ES-I3 (cell line): ENCODE data around the gene ZIC2.
A peak's percentile ranks its signal among the peaks of the same experiment; 100 is the strongest.

Experiments
- H3K36me3 ChIP-seq: 2 replicates; pipeline ENCODE4 v1.6.1; 2013; ENCODE audit warnings: mild to moderate bottlenecking, low read length, control low read depth, moderate library complexity; ENCODE audit not compliant: insufficient read depth
- H3K4me1 ChIP-seq: 2 replicates; pipeline ENCODE4 v1.6.1; 2013; ENCODE audit warnings: mild to moderate bottlenecking, control low read depth, low read length; ENCODE audit not compliant: insufficient read depth
- H3K9ac ChIP-seq: 2 replicates; pipeline ENCODE4 v1.6.1; 2013; ENCODE audit warnings: low read depth, mild to moderate bottlenecking, low read length, moderate library complexity
- H3K9me3 ChIP-seq: 2 replicates; pipeline ENCODE4 v1.6.1; 2013; ENCODE audit warnings: mild to moderate bottlenecking, low read length, moderate library complexity; ENCODE audit not compliant: control insufficient read depth, insufficient read depth

ZIC2 gene

DNA sequence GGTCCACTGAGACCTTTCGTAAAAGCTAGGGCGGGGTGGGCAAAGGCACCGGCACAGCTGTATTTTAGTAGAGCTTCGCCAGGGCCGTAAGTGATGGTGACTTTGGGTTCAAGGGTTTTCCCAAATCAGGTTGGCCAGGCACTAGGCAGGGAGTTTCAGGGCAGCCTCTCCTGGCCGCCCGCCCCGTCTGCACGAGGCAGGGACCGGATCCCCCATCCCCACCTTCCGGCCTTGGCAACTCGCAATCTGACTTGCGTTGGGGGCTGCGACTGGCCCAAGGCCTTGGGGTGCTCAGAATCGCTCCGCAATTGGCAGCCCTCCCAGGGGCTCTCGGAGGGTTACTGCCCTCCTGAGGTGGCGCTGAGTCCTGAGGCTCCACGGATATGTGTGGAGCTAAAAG, 6.0 kb upstream of the ZIC2 start:
- no peaks in the 10 kb centered on the region for H3K9me3 ChIP-seq
- H3K9ac ChIP-seq, result 0 out of 2 replicates have a peak overlapping the region, but pooled peaks have one; percentile 21
- H3K36me3 ChIP-seq, result no peaks in the 10 kb centered on the region
- peaks cover 30% of the 10 kb centered on the region; the same call in 1 of the 2 replicates for H3K4me1 ChIP-seq

DNA sequence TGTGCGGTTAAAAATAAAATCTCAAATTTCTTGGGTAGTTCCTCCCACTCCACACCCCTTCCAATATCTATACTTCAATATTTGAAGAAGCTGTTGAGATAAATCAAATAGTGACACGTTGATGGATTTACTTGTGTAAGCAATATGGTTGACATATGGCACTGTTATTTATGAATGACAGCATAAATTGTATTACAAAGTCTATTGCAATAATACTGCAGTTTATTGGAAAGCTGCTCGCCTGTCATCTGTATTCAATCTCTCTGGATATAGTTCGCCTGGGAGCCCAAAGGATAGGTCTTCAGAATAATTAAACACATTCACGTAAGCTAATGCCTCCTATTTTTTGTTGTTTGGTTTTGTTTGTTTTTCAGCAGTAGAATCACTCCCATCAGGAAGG, 5.0 kb upstream of the ZIC2 start:
- peaks cover 30% of the 10 kb centered on the region; the same call in 1 of the 2 replicates for H3K4me1 ChIP-seq
- H3K9ac ChIP-seq, result no peak overlapping the region
- no peaks in the 10 kb centered on the region for H3K36me3 ChIP-seq
- H3K9me3 ChIP-seq, result no peaks in the 10 kb centered on the region

DNA sequence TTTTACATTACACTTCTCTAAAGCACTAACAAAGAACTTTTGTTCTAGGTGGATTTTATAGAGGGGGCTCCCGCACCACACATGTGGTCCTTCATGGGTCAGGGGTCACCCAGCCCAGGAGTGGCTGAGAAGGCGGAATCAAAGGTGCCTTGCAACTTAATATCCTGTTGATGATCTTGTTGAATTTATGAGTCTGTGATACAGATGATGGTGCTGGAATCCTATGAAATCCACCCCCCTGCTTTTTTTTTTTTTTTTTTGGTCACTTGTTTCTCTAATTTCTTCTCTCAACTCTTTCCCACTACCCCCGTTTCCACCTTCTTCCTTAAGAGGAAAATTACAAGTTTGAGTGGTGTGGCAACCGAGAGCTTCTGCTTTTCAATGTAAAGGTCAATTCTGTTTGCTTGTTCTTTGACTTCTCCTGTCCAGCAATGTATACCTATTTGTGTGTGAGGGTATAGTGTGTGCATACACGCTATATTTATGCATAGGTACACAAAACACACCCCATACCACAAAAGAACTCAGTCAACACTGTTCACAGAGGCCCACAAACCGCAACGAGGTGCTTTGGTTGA, 4.2 kb upstream of the ZIC2 start:
- Histone ChIP-seq H3K9me3 (no peaks in the 10 kb centered on the region), H3K9ac (no peak overlapping the region), H3K4me1 (peaks cover 30% of the 10 kb centered on the region; the same call in 1 of the 2 replicates), H3K36me3 (no peaks in the 10 kb centered on the region)

DNA sequence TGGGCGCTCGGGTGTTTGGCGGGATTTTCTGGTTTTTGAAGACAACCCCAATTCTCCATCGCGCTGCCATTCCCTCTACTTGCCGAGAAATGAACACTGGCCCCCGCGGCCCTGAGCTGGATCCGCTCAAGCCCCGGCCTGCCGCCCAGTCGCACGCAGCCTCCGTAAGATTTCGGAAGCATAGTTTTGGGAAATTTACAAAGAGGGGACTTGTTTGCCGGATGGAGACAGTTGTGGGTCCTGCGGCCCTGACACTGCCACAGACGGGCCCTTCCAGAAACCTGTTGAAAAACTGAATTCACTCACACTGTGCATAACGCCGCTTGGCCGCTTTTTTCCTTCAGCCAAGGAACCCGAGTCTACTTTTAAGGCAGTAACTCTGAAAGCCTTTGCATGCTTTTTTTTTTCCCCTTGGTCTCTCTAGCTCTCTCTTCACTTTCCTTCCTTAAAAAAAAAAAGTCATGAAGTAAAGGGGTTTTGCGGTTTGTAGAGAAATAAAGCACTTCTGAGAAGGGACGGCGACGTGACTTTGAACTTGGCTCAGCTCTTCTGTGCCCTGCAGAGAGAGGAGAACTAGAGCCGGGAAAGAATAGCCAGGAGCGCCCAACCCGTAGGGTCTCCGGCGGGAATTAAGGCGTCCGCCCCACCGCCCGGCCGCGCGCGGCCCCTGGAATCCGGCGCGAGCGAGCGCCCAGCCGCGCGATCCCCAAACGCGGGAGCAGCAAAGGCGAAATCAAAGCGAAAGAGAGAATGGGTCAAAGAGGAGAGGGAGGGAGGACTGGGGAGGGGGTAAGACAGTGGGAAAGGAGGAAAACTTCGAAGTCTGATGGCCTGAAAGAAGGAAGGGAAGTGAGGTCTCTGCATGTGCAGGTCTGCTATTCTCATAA, 3.4 kb upstream of the ZIC2 start:
- H3K4me1 ChIP-seq, result peaks cover 27% of the 10 kb centered on the region; the same call in 1 of the 2 replicates
- no peaks in the 10 kb centered on the region for H3K9me3 ChIP-seq
- no peaks in the 10 kb centered on the region for H3K36me3 ChIP-seq
- H3K9ac ChIP-seq, result peak overlapping the region; percentile 66

DNA sequence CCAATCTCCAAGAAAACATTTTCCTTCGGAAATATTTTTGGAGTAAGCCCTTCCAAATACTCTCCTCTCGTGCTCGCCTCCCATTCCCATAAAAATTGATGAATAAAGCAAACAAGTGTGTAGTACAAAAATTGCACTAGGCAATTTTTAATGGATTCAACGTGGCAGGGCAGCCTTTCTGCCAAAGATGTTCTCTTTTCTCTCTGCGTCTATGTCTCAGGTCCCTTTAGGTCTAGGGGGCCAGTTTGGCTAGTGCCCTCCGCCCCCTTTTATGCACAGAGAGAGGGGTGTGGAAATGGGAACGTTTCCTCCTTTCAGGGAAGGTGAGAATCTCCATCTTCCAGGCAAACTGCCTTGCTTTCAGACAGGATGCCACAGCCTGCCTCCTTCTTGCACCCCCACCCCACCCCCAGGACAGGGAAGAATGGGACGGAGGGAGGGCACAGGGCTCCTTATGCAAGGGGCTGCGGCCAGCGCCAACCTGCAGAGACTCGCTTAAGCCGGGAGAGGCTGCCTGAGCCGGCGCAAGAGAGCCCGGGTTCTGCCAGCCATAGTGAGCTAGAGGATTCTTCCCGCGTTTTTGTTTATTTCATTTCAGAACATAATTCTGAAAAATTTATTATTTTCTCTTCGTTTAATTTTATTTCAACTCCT, 2.7 kb upstream of the ZIC2 start:
- peaks cover 19% of the 10 kb centered on the region; the same call in 1 of the 2 replicates for H3K4me1 ChIP-seq
- no peaks in the 10 kb centered on the region for H3K9me3 ChIP-seq
- no peaks in the 10 kb centered on the region for H3K36me3 ChIP-seq
- H3K9ac ChIP-seq, result peak overlapping the region; percentile 66

DNA sequence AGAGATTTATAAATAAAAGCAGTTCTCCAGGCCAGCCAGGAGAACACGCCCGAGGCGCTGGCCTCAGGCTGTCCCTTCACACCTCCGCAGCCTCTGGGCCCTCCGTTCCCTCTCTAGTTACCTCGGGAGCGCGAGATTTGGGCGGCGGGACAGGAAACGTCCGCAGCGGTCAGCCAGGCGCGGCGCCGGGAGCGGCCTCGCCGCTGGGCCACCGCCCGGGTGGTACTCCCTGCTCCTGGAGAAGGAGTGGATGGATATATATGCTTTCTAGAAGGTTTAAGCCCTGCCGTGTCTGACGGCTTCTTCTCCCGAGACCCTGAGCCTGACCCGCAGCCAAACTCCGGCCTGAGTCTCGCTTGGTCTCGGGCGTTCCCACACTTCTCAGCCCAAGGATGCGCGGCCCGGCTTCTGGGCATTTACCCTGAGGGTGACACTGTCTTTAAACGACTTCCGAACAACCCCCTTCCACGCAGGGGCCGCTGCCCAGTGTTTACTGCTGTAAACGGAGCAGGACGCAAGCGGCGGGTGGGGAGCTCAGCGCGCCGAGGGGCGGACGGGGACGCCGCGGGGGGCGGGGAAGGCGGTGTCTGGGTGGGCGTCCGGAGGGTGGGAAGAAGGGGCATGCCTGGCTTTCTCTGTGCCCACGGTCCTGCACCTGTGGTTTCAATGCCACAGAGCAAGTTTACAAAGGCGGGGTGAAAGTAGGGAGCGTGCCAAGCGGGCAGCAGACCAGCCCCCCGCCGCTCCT, 2.0 kb upstream of the ZIC2 start:
- H3K4me1 ChIP-seq, result peaks cover 17% of the 10 kb centered on the region; the same call in 1 of the 2 replicates
- H3K9me3 ChIP-seq, result no peaks in the 10 kb centered on the region
- peak overlapping the region; percentile 66 for H3K9ac ChIP-seq
- H3K36me3 ChIP-seq, result no peaks in the 10 kb centered on the region

DNA sequence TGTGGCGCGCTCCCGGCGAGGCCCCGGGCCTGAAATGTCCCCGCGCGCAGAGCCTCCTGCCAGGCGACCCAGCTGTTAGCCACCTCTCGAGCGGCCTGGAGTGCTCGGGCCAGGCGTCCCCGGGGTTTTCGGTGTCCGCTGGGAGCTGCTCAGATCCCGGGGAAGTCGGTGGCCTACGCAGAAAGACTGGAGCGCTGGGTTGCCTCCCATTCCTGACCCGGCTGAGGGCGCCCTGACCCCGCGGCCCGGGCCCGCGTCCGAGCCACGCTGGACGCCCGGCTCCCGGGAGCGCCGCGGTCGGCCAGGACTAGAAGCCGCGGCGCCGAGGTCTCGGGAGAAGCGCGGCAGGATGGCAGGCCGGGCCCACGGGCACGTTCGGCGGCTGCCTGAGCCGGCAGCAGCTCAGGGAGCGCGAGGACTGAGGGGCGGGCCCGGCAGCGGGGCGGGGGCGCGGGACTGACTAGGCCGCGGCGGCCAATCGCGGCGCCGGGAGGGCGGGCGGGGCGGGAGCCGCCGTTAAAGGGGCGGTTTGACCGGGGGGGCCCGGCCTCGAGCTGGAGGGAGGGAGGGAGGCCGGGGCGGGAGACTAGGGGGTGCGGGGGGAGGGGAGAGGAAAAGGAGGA, 1.3 kb upstream of the ZIC2 start:
- Histone ChIP-seq H3K36me3 (no peaks in the 10 kb centered on the region), H3K9me3 (no peaks in the 10 kb centered on the region), H3K4me1 (peaks cover 17% of the 10 kb centered on the region; the same call in 1 of the 2 replicates), H3K9ac (peak overlapping the region; percentile 74)

DNA sequence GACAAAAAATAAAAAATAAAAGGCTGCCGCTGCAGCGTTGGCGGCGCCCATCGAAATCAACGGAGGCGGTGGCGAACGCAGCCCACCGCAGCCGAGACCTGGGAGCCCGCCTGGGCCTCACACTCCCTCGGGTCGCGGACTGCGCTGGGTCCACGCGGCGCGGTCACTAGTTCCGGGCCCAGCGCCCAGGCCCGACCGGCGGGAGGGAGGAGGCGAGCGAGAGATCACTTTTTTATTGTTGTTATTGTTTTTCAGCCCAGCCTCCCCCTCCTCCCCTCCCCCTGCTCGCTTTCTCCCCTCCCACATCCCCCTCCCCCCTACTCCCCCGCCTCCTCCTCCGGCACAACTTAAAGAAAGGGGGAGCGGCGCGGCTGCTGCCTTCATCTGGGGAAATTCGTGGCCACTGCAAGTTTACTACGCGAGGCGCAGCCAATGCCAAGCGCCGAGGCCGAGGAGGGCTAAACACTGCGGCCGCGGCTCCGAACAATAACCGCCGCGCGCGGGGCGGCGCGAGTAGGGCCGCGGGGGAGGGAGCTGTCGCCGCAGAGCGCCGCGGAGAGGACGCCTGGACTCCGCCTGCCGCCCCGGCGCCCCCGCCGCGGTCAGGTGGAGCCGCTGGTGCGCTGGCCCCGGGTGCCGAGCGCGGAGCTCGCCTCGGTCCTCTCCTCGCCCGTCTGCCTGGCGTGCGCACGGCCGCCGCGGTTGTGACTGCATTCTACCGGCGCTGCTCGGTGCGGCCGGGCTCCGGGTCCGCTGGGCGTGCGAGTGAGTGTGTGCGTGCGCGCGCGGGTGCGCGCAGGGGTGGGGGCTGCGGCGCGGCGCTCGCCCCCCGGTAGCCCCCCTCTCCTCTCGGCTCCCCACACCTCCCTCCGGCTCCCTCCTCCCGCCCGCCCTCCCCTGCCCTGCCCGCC, 505 bp upstream of the ZIC2 start:
- Histone ChIP-seq H3K9ac (peak overlapping the region; percentile 80), H3K36me3 (no peaks in the 10 kb centered on the region), H3K9me3 (no peaks in the 10 kb centered on the region), H3K4me1 (peaks cover 15% of the 10 kb centered on the region)

DNA sequence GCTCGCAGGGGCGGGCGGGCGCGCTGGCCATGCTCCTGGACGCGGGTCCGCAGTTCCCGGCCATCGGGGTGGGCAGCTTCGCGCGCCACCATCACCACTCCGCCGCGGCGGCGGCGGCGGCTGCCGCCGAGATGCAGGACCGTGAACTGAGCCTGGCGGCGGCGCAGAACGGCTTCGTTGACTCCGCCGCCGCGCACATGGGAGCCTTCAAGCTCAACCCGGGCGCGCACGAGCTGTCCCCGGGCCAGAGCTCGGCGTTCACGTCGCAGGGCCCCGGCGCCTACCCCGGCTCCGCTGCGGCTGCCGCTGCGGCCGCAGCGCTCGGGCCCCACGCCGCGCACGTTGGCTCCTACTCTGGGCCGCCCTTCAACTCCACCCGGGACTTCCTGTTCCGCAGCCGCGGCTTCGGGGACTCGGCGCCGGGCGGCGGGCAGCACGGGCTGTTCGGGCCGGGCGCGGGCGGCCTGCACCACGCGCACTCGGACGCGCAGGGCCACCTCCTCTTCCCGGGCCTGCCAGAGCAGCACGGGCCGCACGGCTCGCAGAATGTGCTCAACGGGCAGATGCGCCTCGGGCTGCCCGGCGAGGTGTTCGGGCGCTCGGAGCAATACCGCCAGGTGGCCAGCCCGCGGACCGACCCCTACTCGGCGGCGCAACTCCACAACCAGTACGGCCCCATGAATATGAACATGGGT, 599 bp downstream of the ZIC2 start:
- Histone ChIP-seq H3K9me3 (no peaks in the 10 kb centered on the region), H3K4me1 (peaks cover 9% of the 10 kb centered on the region; the same call in 1 of the 2 replicates), H3K9ac (peak overlapping the region; percentile 66), H3K36me3 (no peaks in the 10 kb centered on the region)

DNA sequence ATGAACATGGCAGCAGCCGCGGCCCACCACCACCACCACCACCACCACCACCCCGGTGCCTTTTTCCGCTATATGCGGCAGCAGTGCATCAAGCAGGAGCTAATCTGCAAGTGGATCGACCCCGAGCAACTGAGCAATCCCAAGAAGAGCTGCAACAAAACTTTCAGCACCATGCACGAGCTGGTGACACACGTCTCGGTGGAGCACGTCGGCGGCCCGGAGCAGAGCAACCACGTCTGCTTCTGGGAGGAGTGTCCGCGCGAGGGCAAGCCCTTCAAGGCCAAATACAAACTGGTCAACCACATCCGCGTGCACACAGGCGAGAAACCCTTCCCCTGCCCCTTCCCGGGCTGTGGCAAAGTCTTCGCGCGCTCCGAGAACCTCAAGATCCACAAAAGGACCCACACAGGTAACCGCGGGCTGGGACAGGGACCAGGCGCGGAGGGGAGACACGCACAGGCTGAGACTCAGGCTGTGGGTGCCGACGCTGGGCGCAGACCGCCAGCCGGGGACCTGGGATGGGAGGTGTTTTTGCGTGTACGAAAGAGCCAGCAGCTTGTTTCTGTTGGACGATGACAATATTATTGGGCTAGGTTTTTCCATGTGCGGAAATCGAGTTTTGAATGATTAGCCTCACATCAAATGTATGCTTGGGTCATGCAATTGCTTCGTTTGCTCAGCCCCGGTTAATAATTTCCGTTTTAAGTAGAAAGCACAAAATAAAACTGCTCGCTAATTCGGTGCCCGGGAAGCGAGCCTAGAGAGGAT, 1.3 kb downstream of the ZIC2 start:
- Histone ChIP-seq H3K4me1 (peaks cover 5% of the 10 kb centered on the region), H3K36me3 (no peaks in the 10 kb centered on the region), H3K9me3 (no peaks in the 10 kb centered on the region), H3K9ac (peak overlapping the region; percentile 66)

DNA sequence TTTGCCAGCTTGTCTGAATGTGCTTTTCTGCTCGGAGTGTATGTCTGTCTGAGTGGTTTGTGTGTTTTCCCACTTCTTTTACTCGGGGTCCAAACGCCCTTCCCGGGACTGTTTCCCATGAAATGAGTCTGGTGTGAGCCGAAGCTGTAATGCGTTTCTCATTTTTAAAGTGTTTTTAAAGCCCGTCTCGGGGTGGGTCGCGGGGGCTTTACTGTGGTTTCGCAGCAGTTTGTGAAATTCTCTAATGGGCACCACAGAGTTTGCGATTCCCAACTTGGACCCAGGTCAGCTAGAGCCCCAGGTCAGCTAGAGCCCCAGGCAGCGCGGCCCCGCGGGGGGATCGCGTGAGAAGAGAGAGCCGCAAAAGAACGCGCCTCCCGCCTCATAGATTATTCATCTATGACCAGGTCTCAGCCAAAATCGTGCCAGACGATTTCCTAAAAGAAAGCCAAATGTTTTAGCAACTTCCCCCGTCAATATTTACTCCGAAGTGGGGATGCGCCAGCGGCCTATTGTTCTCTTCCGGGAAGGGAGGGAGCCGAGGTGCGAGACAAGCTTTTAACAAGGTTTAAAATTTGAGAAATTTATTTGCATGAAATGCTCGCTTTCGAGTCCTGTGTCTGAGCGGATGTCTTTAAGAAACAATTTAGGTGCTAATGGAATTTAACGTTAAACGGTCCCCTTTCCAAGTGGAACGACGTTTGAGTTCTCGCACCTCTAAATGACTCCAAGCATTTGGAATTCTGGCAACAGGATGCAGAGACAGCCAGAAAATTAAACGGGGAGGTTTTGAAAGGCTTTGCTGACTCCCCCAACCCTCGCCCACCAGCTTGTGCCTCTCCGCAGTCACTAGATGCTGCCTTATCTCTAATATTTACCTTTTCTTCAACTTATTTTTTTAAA, 2.2 kb downstream of the ZIC2 start:
- H3K9ac ChIP-seq, result peak overlapping the region; percentile 66
- no peaks in the 10 kb centered on the region for H3K9me3 ChIP-seq
- peaks cover 11% of the 10 kb centered on the region for H3K4me1 ChIP-seq
- H3K36me3 ChIP-seq, result no peaks in the 10 kb centered on the region
